ENCODE results near the gene PYM1.

PYM1 gene

GRCh38 chr12:55927588-55928502 is at the start of gene PYM1:
Gene PYM1 (minus strand): TSS chr12:55927894. CDS start chr12:55927761, 133 bp downstream.
- FAIRE-seq, result peak; percentile 86

GRCh38 chr12:55974308-55974730 is 46.6 kb upstream of the PYM1 start:
- no peak for FAIRE-seq

GRCh38 chr12:55973599-55974307 is 46.1 kb upstream of the PYM1 start, which contains the start of gene RAB5B:
Gene RAB5B (plus strand): TSS chr12:55974078. CDS start chr12:55986961, 12,883 bp downstream.
- FAIRE-seq, result peak; percentile 99

- no peak for FAIRE-seq
Observed at GRCh38 chr12:55972911-55973598, 45.4 kb upstream of the PYM1 start.

GRCh38 chr12:55972456-55972855 is 44.8 kb upstream of the PYM1 start:
- no peak for FAIRE-seq

GRCh38 chr12:55972042-55972441 is 44.3 kb upstream of the PYM1 start:
- FAIRE-seq, result no peak

GRCh38 chr12:55970775-55971174 is 43.1 kb upstream of the PYM1 start:
- FAIRE-seq, result no peak

GRCh38 chr12:55969356-55969755 is 41.7 kb upstream of the PYM1 start:
- no peak for FAIRE-seq

- peak; percentile 80 for FAIRE-seq
Observed at GRCh38 chr12:55966408-55967281, 39.0 kb upstream of the PYM1 start, which contains the start of gene CDK2. Gene CDK2 (plus strand): TSS chr12:55966830. CDS start chr12:55967009, 179 bp downstream.

- no peak for FAIRE-seq
Observed at GRCh38 chr12:55965941-55966407, 38.3 kb upstream of the PYM1 start, which contains the start of gene PMEL. Gene PMEL (minus strand): TSS chr12:55966042. CDS start chr12:55966011, 31 bp downstream.

- FAIRE-seq, result no peak
Observed at GRCh38 chr12:55965240-55965639, 37.5 kb upstream of the PYM1 start.

GRCh38 chr12:55963760-55964159 is 36.1 kb upstream of the PYM1 start:
- FAIRE-seq, result no peak

- no peak for FAIRE-seq
Observed at GRCh38 chr12:55957106-55957859, 29.6 kb upstream of the PYM1 start.

- no peak for FAIRE-seq
Observed at GRCh38 chr12:55955800-55956508, 28.3 kb upstream of the PYM1 start.

- FAIRE-seq, result no peak
Observed at GRCh38 chr12:55955344-55955743, 27.6 kb upstream of the PYM1 start.

- no peak for FAIRE-seq
Observed at GRCh38 chr12:55946553-55946952, 18.9 kb upstream of the PYM1 start.

GRCh38 chr12:55942577-55943136 is 15.0 kb upstream of the PYM1 start:
- FAIRE-seq, result no peak

GRCh38 chr12:55942055-55942454 is 14.4 kb upstream of the PYM1 start:
- FAIRE-seq, result no peak

GRCh38 chr12:55940065-55940732 is 12.5 kb upstream of the PYM1 start:
- FAIRE-seq, result peak; percentile 61
